Mucosa of descending colon (tissue), 3 donors: ENCODE data around the gene CACYBP. TPM values are rescaled to one million over a fixed set of nuclear protein-coding genes. Genes with fewer than 3 reads are reported as not detected.

Experiments used
- ATAC-seq: fragments of 200-7000 bp; cut with Tn5 transposase; one replicate; pipeline ENCODE4 v1.9.1; 2020; ENCODE audit warnings: mild to moderate bottlenecking, moderate library complexity
- DNase-seq, 3 donors: peaks; one replicate each; pipeline ENCODE4 v3.0.0-alpha.2; 2020
- H3K36me3 ChIP-seq: fragments of 200-600 bp; one replicate; pipeline ENCODE4 v1.8.0; 2021; ENCODE audit warnings: low read depth, mild to moderate bottlenecking
- H3K4me1 ChIP-seq: fragments of 200-600 bp; one replicate; pipeline ENCODE4 v1.8.0; 2021; ENCODE audit warnings: low read depth, mild to moderate bottlenecking
- H3K4me3 ChIP-seq: fragments of 200-600 bp; one replicate; pipeline ENCODE4 v1.8.0; 2021; ENCODE audit warnings: mild to moderate bottlenecking
- H3K9me3 ChIP-seq: fragments of 200-600 bp; one replicate; pipeline ENCODE4 v1.8.0; 2021; ENCODE audit warnings: mild to moderate bottlenecking
- CTCF ChIP-seq: fragments of 200-600 bp; IDR thresholded peaks from one replicate; pipeline ENCODE4 v1.8.0; 2022; ENCODE audit warnings: antibody characterized with exemption, mild to moderate bottlenecking
- intact Hi-C, 2 donors: fragments of 100-400 bp; cut with DNase I in 1 of 2; cut with micrococcal nuclease in 1 of 2; formaldehyde crosslinking; loops; one replicate each; pipeline versions ENCODE4 v1.11.0 to v1.11.1; 2022; cut with DNase I, micrococcal nuclease
- total RNA-seq, 3 donors: library from RNA; stranded (reverse); fragmentation: NEBNext Ultra II Directional in 2 of 3; extraction: Animal tissue kit (Norgen Biotek cat#: 25700) in 2 of 3; gene quantifications; one replicate each; pipeline versions ENCODE4 v1.2.1 to v1.2.4, GENCODE V29; 2021 to 2023
- donor health status: DM: no; HTN: no; CAD: no; lungs with moderate emphysema.
- donor health status: DM: no; HTN: no; CAD: no.
- donor health status: DM: no; HTN: yes; CAD: no.

CACYBP gene
- total RNA-seq, 3 donors from 2014 or later: 43.6 to 103 (median 67.9) TPM

- no peaks in the 10 kb centered on the region for H3K4me1 ChIP-seq
These were observed 51.2 kb downstream of the CACYBP start for GRCh38 chr1:175050992-175051391.

GRCh38 chr1:175054736-175055135, 55.0 kb downstream of the CACYBP start:
- DNase-seq (no peak), ATAC-seq (no peak)
- H3K9me3 ChIP-seq: no peaks in the 10 kb centered on the region
- TF ChIP-seq CTCF: no peak
- no peaks in the 10 kb centered on the region for H3K36me3 ChIP-seq
- no peaks in the 10 kb centered on the region for H3K4me1 ChIP-seq
- intact Hi-C loops: no loop called here
- H3K4me3 ChIP-seq: no peak overlapping the region

More at GRCh38 chr1:175050992-175051391, 51.2 kb downstream of the CACYBP start:
- Histone ChIP-seq H3K9me3 (no peaks in the 10 kb centered on the region), H3K4me3 (no peak overlapping the region), H3K36me3 (no peaks in the 10 kb centered on the region)
- intact Hi-C loops: no loop called here
- DNase-seq (no peak), ATAC-seq (no peak)
- TF ChIP-seq CTCF: no peak

Other genes starting within 250 kb of the CACYBP start
- 10 to 100 TPM; 24.0 to 29.5 (median 26.2) TPM for gene MRPS14, start 23.5 kb downstream of the CACYBP start, total RNA-seq
- gene TNN, start 67.9 kb downstream of the CACYBP start, total RNA-seq: under 1 TPM in 1 of 3 donors, not detected in 2; 0.06 TPM
- 10 to 100 TPM; 13.3 to 18.8 (median 13.3) TPM for gene KIAA0040, start 192.8 kb downstream of the CACYBP start, total RNA-seq